PC-9 (cell line): ENCODE data around the gene HEATR5A. TPM values are rescaled to one million over a fixed set of nuclear protein-coding genes. Genes with fewer than 3 reads are reported as not detected.
"Not testable (repeated sequence)": the region's sequence is repeated elsewhere in the genome, so short reads cannot be mapped to it uniquely, and the experiment has no call there.

Source experiments
- Bru-seq: library from RNA; stranded (reverse); fragments of 400-500 nt; gene quantifications from one replicate; lab custom pipeline; 2021; lab: Mats Ljungman, UMichigan
- BruChase-seq, 2 experiments: library from RNA; stranded (reverse); fragments of 400-500 nt; gene quantifications; one replicate each; lab custom pipeline; 2021; lab: Mats Ljungman, UMichigan
- BruUV-seq: library from RNA; stranded (reverse); fragments of 400-500 nt; replicated peaks from 2 replicates; lab custom pipeline; 2021; lab: Mats Ljungman, UMichigan
- CTCF ChIA-PET: fragments of 300-600 bp; sonication (Branson Sonifier 250); formaldehyde crosslinking; loops from one replicate; lab custom pipeline; 2022; ENCODE audit warnings: antibody characterized with exemption; lab: Charles Lee
- POLR2A ChIA-PET: fragments of 300-600 bp; sonication (Branson Sonifier 250); formaldehyde crosslinking; loops from one replicate; lab custom pipeline; 2022; ENCODE audit warnings: antibody characterized with exemption; ENCODE audit not compliant: unreplicated experiment; lab: Charles Lee
- DNase-seq, 2 experiments: peaks; one replicate each; pipeline versions ENCODE4 v3.0.0 to v3.0.0-alpha.2; 2015 to 2022; ENCODE audit warnings: mixed read lengths in 1 of 2
- H2AFZ ChIP-seq: fragments of 200-600 bp; sonication (generic); 2 replicates; pipeline ENCODE4 v1.8.1; 2017; ENCODE audit warnings: antibody characterized with exemption
- H3F3A ChIP-seq: fragments of 200-600 bp; sonication (generic); 2 replicates; pipeline ENCODE4 v1.8.1; 2017; ENCODE audit warnings: antibody characterized with exemption, mild to moderate bottlenecking, low read depth; ENCODE audit not compliant: insufficient read depth
- H3K27ac ChIP-seq: fragments of 200-600 bp; sonication (generic); 2 replicates; pipeline ENCODE4 v1.6.1; 2016; ENCODE audit warnings: mixed run types
- H3K27me3 ChIP-seq: fragments of 200-600 bp; sonication (generic); 2 replicates; pipeline ENCODE4 v1.6.1; 2016; ENCODE audit warnings: low read depth, mixed run types; ENCODE audit not compliant: insufficient read depth
- H3K36me3 ChIP-seq: fragments of 200-600 bp; sonication (generic); 2 replicates; pipeline ENCODE4 v1.6.1; 2016; ENCODE audit warnings: low read depth, mixed run types
- H3K4me1 ChIP-seq: fragments of 200-600 bp; sonication (generic); replicated peaks from 2 replicates; pipeline ENCODE4 v1.6.1; 2016; ENCODE audit warnings: mixed run types; ENCODE audit not compliant: insufficient read depth
- H3K4me2 ChIP-seq: fragments of 200-600 bp; sonication (generic); 2 replicates; pipeline ENCODE4 v1.6.1; 2017; ENCODE audit warnings: mixed run types
- H3K4me3 ChIP-seq: fragments of 200-600 bp; sonication (generic); 2 replicates; pipeline ENCODE4 v1.6.1; 2016; ENCODE audit warnings: mixed run types
- H3K79me2 ChIP-seq: fragments of 200-600 bp; sonication (generic); 2 replicates; pipeline ENCODE4 v1.6.1; 2017; ENCODE audit warnings: low read depth, mixed run types
- H3K9me2 ChIP-seq: fragments of 200-600 bp; sonication (generic); 2 replicates; pipeline ENCODE4 v1.8.1; 2017; ENCODE audit warnings: mild to moderate bottlenecking; ENCODE audit not compliant: insufficient read depth
- H3K9me3 ChIP-seq: fragments of 200-600 bp; sonication (generic); 2 replicates; pipeline ENCODE4 v1.8.1; 2016; ENCODE audit warnings: low read depth; ENCODE audit not compliant: insufficient read depth
- H4K20me1 ChIP-seq: fragments of 200-600 bp; sonication (generic); 2 replicates; pipeline ENCODE4 v1.8.1; 2017; ENCODE audit not compliant: insufficient read depth
- EZH2 ChIP-seq: fragments of 200-600 bp; sonication (generic); IDR thresholded peaks from 2 replicates; pipeline ENCODE4 v1.8.0; 2017; ENCODE audit warnings: antibody characterized with exemption, low read depth
- intact Hi-C: fragments of 100-400 bp; cut with micrococcal nuclease; formaldehyde crosslinking; loops from one replicate; pipeline ENCODE4 v1.10.0; 2022; ENCODE audit not compliant: unreplicated experiment
- long read RNA-seq: library from polyadenylated mRNA; stranded (forward); transcript quantifications from one replicate; pipeline ENCODE4 v2.0.0, GENCODE V29; 2022
- total RNA-seq: library from RNA; stranded (reverse); gene quantifications from 2 replicates; pipeline ENCODE4 v1.2.3, GENCODE V29; 2021
- TF ChIP-seq, protein P1 (sequence below): fragments of 200-600 bp; sonication (generic); conservative IDR thresholded peaks from 2 replicates; pipeline ENCODE4 v1.6.1; 2017; ENCODE audit warnings: mixed run types, antibody characterized with exemption, mild to moderate bottlenecking, moderate library complexity

Gene HEATR5A
- total RNA-seq: 18.1 and 25.7 TPM in 2 replicates
- percentile 57 among the genes with signal in this experiment for Bru-seq, nascent RNA
- percentile 68 among the genes with signal in this experiment for BruChase-seq, experiment 1, labeled RNA remaining after a 2-hour chase
- percentile 60 among the genes with signal in this experiment for BruChase-seq, experiment 2, labeled RNA remaining after a 6-hour chase
- long read RNA-seq, full-length matches to known transcripts: 3 of 10 reads
- long read RNA-seq, partial matches to known transcripts: 3 of 10 reads
- long read RNA-seq, other reads (novel, unspliced or antisense): 4 of 10 reads

DNA sequence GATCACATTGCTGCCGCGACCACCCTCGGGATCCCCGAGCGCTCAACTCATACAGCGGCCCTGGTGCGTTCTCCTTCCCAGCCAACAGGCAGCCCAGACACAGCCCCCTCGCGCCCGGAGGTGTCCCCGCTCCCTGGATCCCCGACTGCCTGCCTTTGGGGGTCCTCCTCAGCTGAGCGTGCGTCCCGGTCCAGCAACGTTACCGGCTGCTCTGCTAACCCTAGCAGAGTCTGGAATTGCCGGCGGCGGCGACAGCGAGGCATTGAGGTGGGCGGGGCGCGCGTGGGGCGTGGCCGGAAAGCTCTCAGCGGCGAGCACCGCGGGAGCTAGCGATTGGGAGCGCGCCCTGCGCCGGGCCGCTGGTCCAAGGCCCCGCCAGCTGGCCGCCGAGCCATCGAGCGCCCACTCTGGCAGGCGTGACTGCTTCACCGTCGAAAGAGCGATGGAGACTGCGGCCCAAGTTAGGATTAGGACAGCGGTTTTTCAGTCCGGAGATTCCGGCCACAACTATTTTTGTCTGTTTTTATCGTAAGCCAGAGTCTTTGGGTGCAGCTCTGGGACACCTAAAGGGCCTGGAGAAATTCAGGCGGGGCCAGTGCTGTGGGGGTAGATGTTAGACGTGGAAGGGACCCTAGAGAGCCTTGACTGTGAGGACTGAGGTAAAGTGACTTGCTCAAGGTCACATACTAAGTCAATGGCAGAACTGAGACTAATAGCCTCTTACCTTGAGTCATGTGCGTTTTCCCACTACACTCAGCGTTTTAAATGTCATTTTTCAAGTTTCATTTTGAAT lies at the start of gene HEATR5A:
TSS of gene HEATR5A (minus strand) at position 232 of the 793 bp plus-strand sequence. CDS start 17,575 bp downstream, outside the sequence.
- Histone ChIP-seq H3K9me3 (no peaks in the 10 kb centered on the region), H3K79me2 (peaks cover 25% of the 10 kb centered on the region), H3F3A (peaks cover 14% of the 10 kb centered on the region; the same call in 1 of the 2 replicates), H2AFZ (peak within 1 kb of the TSS; percentile 85), H3K27me3 (no peaks in the 10 kb centered on the region), H3K9me2 (no peaks in the 10 kb centered on the region), H3K4me2 (peak within 1 kb of the TSS; percentile 89), H3K4me3 (peak within 1 kb of the TSS; percentile 91), H4K20me1 (no peaks in the 10 kb centered on the region), H3K27ac (peak within 1 kb of the TSS; percentile 64), H3K4me1 (no peaks in the 10 kb centered on the region; the same call in 1 of the 2 replicates), H3K36me3 (no peaks in the 10 kb centered on the region)
- TF ChIP-seq EZH2: no peak
- TF ChIP-seq, protein P1, sequence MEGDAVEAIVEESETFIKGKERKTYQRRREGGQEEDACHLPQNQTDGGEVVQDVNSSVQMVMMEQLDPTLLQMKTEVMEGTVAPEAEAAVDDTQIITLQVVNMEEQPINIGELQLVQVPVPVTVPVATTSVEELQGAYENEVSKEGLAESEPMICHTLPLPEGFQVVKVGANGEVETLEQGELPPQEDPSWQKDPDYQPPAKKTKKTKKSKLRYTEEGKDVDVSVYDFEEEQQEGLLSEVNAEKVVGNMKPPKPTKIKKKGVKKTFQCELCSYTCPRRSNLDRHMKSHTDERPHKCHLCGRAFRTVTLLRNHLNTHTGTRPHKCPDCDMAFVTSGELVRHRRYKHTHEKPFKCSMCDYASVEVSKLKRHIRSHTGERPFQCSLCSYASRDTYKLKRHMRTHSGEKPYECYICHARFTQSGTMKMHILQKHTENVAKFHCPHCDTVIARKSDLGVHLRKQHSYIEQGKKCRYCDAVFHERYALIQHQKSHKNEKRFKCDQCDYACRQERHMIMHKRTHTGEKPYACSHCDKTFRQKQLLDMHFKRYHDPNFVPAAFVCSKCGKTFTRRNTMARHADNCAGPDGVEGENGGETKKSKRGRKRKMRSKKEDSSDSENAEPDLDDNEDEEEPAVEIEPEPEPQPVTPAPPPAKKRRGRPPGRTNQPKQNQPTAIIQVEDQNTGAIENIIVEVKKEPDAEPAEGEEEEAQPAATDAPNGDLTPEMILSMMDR: no peak; the same call in 1 of the 2 replicates
- CTCF ChIA-PET: interaction anchor here (0.5 kb wide), 1 partner anchor 37 kb away, joined by 3 read pairs; no protein-coding TSS in a partner anchor
- DNase-seq: peak; percentile 70 to 92
- no TSS peak for BruUV-seq
- intact Hi-C loops: no loop called here
- POLR2A ChIA-PET: interaction anchor here (0.6 to 0.7 kb wide), 7 partner anchors 33 to 1221 kb away, joined by 3 to 7 read pairs (median 4); partner anchors contain the start of gene ARHGAP5

GRCh38 chr14:31466554-31466953 lies 46.2 kb upstream of the HEATR5A start:
- CTCF ChIA-PET: no interaction called here
- intact Hi-C loops: no loop called here

GRCh38 chr14:31465111-31465510 lies 44.8 kb upstream of the HEATR5A start:
- no TSS peak for BruUV-seq
- TF ChIP-seq, protein P1: no peak
- TF ChIP-seq EZH2: no peak
- H3K27ac ChIP-seq: no peak overlapping the region

More at GRCh38 chr14:31466554-31466953, 46.2 kb upstream of the HEATR5A start:
- POLR2A ChIA-PET: no interaction called here
- TF ChIP-seq EZH2: no peak
- TF ChIP-seq, protein P1: no peak
- Histone ChIP-seq H3K79me2 (no peaks in the 10 kb centered on the region), H2AFZ (no peak overlapping the region), H3K27ac (no peak overlapping the region), H3K27me3 (no peaks in the 10 kb centered on the region), H3K4me2 (no peak overlapping the region), H3K4me1 (no peaks in the 10 kb centered on the region), H3F3A (no peaks in the 10 kb centered on the region), H3K36me3 (no peaks in the 10 kb centered on the region), H3K9me2 (no peaks in the 10 kb centered on the region), H4K20me1 (no peaks in the 10 kb centered on the region), H3K9me3 (no peaks in the 10 kb centered on the region), H3K4me3 (no peak overlapping the region)
- BruUV-seq: no TSS peak
- DNase-seq: no peak

DNA sequence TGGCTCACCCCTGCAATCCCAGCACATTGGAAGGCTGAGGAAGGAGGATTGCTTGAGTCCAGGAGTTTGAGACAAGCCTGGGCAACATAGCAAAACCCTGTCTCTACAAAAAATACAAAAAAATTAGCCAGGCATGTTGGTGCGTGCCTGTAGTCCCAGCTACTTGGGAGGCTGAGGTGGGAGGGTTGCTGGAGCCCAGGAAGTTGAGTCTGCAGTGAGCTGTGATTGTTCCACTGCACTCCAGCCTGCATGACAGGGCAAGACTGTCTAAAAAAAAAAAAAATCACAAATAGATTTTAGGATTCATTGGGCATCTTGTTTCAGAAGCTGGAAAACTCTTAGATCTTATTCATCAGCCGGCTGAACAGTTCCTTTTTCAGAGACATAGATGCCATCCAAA lies 42.1 kb upstream of the HEATR5A start:
- H3K4me2 ChIP-seq, CTCF ChIA-PET, H3K27me3 ChIP-seq, H3K9me3 ChIP-seq, POLR2A ChIA-PET, H2AFZ ChIP-seq, H3F3A ChIP-seq, BruUV-seq, DNase-seq, H3K27ac ChIP-seq, H4K20me1 ChIP-seq, intact Hi-C loops, H3K36me3 ChIP-seq, H3K4me1 ChIP-seq, H3K4me3 ChIP-seq, H3K9me2 ChIP-seq, H3K79me2 ChIP-seq: not testable (repeated sequence)

More at GRCh38 chr14:31465111-31465510, 44.8 kb upstream of the HEATR5A start:
- Histone ChIP-seq H3K36me3 (no peaks in the 10 kb centered on the region), H3K9me3 (no peaks in the 10 kb centered on the region), H3K4me3 (no peak overlapping the region), H2AFZ (no peak overlapping the region), H3K4me2 (no peak overlapping the region), H3K27me3 (no peaks in the 10 kb centered on the region), H3K79me2 (no peaks in the 10 kb centered on the region), H3K9me2 (no peaks in the 10 kb centered on the region), H3K4me1 (no peaks in the 10 kb centered on the region), H4K20me1 (no peaks in the 10 kb centered on the region), H3F3A (no peaks in the 10 kb centered on the region)
- DNase-seq: no peak
- intact Hi-C loops: no loop called here
- CTCF ChIA-PET: no interaction called here
- POLR2A ChIA-PET: no interaction called here
